ENCODE results near the gene PAX8.

- no peak for TF ChIP-seq POLR2A (IDR thresholded peaks at IDR 0.05)
- no peak for TF ChIP-seq CTCF (IDR thresholded peaks at IDR 0.05)
These were observed 81.2 kb downstream of the PAX8 start for GRCh38 chr2:113197347-113198047.

Measured in gastroesophageal sphincter (tissue), 3 donors.